SK-N-SH treated with all-trans-retinoic acid at 6 μM for 48 hours (cell line): ENCODE measurements around the gene MMP11.

Experiments used
- CREB5 ChIP-seq: fragments of 250-450 bp; sonication (Bioruptor Pico); IDR thresholded peaks from 2 replicates; pipeline ENCODE4 v1.5.1; 2020; ENCODE audit warnings: low read depth, mild to moderate bottlenecking, moderate library complexity
- ISL1 ChIP-seq: fragments of 250-450 bp; sonication (Bioruptor Pico); IDR thresholded peaks from 2 replicates; pipeline ENCODE4 v2.1.2; 2022; ENCODE audit warnings: mild to moderate bottlenecking, moderate library complexity
- POU6F1 ChIP-seq: fragments of 250-450 bp; sonication (Bioruptor Pico); IDR thresholded peaks from 2 replicates; pipeline ENCODE4 v1.8.0; 2021; ENCODE audit warnings: low read depth, mild to moderate bottlenecking, moderate library complexity, borderline replicate concordance
- RARB ChIP-seq: fragments of 250-450 bp; sonication (Bioruptor Pico); IDR thresholded peaks from 2 replicates; pipeline ENCODE4 v1.8.0; 2021; ENCODE audit warnings: mild to moderate bottlenecking, moderate library complexity
- SNAI2 ChIP-seq: fragments of 250-450 bp; sonication (Bioruptor Pico); IDR thresholded peaks from 2 replicates; pipeline ENCODE4 v1.5.0; 2020; ENCODE audit warnings: mild to moderate bottlenecking, moderate library complexity
- TOX ChIP-seq: fragments of 250-450 bp; sonication (Bioruptor Pico); IDR thresholded peaks from 2 replicates; pipeline ENCODE4 v1.8.0; 2021; ENCODE audit warnings: mild to moderate bottlenecking, moderate library complexity, borderline replicate concordance
- ZNF70 ChIP-seq: fragments of 450-650 bp; formaldehyde crosslinking; IDR thresholded peaks from 2 replicates; pipeline ENCODE4 v1.5.0; 2020; ENCODE audit warnings: mild to moderate bottlenecking, moderate library complexity

DNA sequence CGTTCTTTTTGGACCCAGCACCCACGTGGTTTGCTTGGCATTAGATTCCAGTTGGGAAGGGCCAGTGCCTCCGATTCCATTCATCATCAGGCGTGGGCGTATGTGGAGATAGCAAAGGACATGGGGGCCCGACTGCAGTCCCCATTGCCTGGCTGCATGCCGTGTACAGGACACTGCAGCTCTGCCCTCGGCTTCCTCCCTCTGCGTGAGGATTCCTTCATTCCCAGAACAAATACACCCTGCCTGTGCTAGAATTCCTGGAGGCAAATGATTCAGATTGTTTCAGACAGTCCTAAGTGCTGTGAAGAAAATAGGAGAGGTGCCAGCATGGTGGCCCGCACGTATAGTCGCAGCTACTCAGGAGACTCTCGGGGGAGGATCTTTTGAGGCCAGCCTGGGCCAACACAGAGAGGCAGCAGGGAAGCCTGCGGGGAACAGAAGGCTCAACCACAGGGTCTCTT lies 50.7 kb downstream of the MMP11 start:
- TF ChIP-seq CREB5 (CRISPR knock-in tag) (no peak), TOX (CRISPR knock-in tag) (no peak), SNAI2 (CRISPR knock-in tag) (no peak), ISL1 (CRISPR knock-in tag) (no peak), POU6F1 (CRISPR knock-in tag) (no peak), ZNF70 (no peak), RARB (CRISPR knock-in tag) (no peak)
